IPS-NIHi11 (cell line): ENCODE data around the gene SLC25A44.
"Not testable (repeated sequence)": the region's sequence is repeated elsewhere in the genome, so short reads cannot be mapped to it uniquely, and the experiment has no call there.

Experiments
- DNase-seq: peaks from one replicate; pipeline ENCODE4 v3.0.0; 2012; ENCODE audit warnings: mixed read lengths, low spot score

Gene SLC25A44

GRCh38 chr1:156163712-156164111, 30.2 kb upstream of the SLC25A44 start:
- DNase-seq = no peak

GRCh38 chr1:156164125-156164831, 29.6 kb upstream of the SLC25A44 start:
- no peak for DNase-seq

- no peak for DNase-seq
These were observed 28.8 kb upstream of the SLC25A44 start for GRCh38 chr1:156165083-156165482.

- no peak for DNase-seq
These were observed 26.4 kb upstream of the SLC25A44 start for GRCh38 chr1:156167536-156167935.

- peak; percentile 49 for DNase-seq
These were observed 21.0 kb upstream of the SLC25A44 start for GRCh38 chr1:156172696-156173470.

- DNase-seq = no peak
These were observed 17.2 kb upstream of the SLC25A44 start for GRCh38 chr1:156176610-156177210.

- DNase-seq = no peak
These were observed 15.8 kb upstream of the SLC25A44 start for GRCh38 chr1:156177919-156178654.

- DNase-seq = no peak
These were observed 13.4 kb upstream of the SLC25A44 start for GRCh38 chr1:156180471-156180870.

GRCh38 chr1:156181391-156181924, 12.4 kb upstream of the SLC25A44 start:
- not testable (repeated sequence) for DNase-seq

GRCh38 chr1:156182010-156182779, 11.7 kb upstream of the SLC25A44 start:
- DNase-seq = not testable (repeated sequence)

- not testable (repeated sequence) for DNase-seq
These were observed 7.3 kb upstream of the SLC25A44 start for GRCh38 chr1:156186347-156187177.

GRCh38 chr1:156190265-156190664, 3.6 kb upstream of the SLC25A44 start:
- not testable (repeated sequence) for DNase-seq

- DNase-seq = no peak
These were observed 2.5 kb upstream of the SLC25A44 start for GRCh38 chr1:156191292-156191964.

- no peak for DNase-seq
These were observed 756 bp upstream of the SLC25A44 start for GRCh38 chr1:156193208-156193487.

- DNase-seq = no peak
These were observed 372 bp downstream of the SLC25A44 start for GRCh38 chr1:156194300-156194652.

GRCh38 chr1:156195853-156196252, 1.9 kb downstream of the SLC25A44 start:
- DNase-seq = no peak

GRCh38 chr1:156196445-156196844, 2.5 kb downstream of the SLC25A44 start:
- no peak for DNase-seq

- no peak for DNase-seq
These were observed 5.0 kb downstream of the SLC25A44 start for GRCh38 chr1:156198831-156199349.

GRCh38 chr1:156200044-156200443, 6.1 kb downstream of the SLC25A44 start:
- DNase-seq = no peak

- no peak for DNase-seq
These were observed 9.4 kb downstream of the SLC25A44 start for GRCh38 chr1:156203331-156203730.
